HG03565 (cell line): ENCODE data around the gene MEGF6.
A peak's percentile ranks its signal among the peaks of the same experiment; 100 is the strongest.
"Not testable (repeated sequence)": the region's sequence is repeated elsewhere in the genome, so short reads cannot be mapped to it uniquely, and the experiment has no call there.

Experiments
- ATAC-seq: cut with Tn5 transposase; IDR thresholded peaks from one replicate; pipeline ENCODE4 v1.9.1; 2021; ENCODE audit warnings: mild to moderate bottlenecking, moderate library complexity; ENCODE audit not compliant: unreplicated experiment

MEGF6 gene

DNA sequence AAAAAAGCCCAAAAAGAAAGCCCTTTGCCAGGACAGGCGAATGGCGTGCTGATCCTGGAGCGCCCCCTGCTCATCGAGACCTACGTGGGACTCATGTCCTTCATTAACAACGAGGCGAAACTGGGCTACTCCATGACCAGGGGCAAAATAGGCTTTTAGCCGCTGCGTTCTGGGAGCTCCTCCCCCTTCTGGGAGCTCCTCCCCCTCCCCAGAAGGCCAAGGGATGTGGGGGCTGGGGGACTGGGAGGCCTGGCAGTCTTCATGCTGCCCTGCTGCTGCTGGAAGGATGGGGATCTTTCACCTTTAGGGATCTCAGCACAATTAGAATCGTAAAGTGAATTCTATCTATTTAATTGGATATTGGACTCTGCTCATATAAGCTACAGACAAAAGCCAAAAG is 17.1 kb upstream of the MEGF6 start:
- ATAC-seq = no peak

- no peak for ATAC-seq
Measured at GRCh38 chr1:3627515-3628253, 16.4 kb upstream of the MEGF6 start.

GRCh38 chr1:3626025-3626424 is 14.7 kb upstream of the MEGF6 start:
- ATAC-seq = no peak

- ATAC-seq = no peak
Measured at GRCh38 chr1:3625151-3625907, 14.0 kb upstream of the MEGF6 start.

DNA sequence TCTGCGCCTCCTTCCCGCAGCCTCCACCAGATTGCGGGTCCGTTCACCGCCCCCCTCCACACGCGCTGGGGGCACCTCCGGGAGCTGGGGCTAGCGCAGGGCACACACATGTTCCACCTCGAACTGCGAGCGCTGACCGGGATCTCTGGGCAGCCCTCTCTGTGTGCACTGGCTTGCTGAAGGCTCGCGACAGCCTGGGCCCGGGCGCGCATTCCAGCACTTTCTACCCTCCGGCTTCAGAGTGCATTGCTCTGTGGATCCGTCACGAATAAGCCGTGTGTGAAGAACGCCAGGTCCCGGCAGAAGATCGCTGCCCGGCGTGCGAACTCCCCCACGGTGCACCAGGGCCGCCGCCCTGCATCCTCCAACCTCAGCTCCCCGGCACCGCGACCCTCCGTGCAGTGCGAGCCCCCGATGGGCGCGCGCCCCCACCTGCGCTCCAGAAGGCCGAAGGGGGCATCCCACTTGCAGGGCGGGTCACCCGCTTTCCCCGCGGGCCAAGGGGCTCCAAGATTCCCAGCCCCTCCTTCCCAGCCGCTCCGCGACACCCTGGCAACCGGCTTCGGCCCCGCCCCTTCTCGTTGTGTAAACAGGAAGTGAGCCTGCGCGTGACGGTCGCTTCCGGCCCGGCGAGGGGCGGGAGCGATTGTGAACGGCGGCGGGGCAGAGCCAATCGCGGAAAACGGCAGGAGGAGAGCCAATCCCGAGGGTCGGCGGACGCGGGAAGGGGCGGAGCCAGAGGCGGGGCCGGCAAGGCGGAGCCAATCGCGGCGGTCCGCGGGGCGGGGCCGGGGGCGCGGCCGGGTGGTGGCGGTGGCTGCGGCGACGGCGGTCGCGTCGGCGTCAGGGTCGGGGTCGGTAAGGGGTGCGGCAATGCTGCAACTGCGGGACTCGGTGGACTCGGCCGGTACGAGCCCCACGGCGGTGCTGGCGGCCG is 13.2 kb upstream of the MEGF6 start, which contains the start of gene TPRG1L:
TSS of gene TPRG1L (plus strand) at position 816 of the 937 bp plus-strand sequence. CDS start at position 874, 58 bp downstream.
- ATAC-seq = peak; percentile 92

DNA sequence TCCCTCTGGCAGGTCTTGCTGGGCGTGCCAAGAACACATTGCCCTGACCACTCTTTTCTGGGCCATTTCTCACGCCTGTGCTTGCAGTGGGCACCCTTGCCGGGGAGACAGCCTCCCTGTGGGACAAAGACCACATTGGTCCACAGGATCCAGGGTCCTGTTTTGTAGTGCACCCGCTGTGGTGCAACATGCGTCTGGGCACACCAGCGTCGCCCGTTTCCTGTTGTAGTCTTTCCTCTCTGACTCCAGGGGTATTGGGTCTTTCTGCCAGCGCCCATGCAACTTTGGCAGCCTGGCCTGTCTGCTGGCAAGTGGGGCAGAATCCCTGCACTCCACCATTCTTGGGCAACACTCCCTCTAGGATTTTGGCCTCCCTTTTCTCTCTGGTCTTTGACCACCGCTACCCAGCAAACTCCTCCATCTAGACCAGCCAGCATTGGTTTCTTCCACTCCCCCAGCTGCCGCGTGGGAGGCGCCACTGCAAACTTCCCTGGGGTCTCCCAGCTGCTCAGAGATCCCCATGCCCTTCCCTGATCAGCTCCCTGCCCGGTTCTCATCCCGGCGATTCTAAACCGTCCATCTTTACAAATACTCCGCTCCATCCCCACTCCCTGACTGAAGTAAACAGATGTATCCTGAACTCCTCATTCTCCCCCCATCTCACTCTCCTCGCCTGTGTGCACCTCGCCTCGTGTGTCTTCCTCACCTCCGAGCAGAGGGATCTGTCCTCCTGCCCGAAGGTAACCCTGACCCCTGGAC is 12.3 kb upstream of the MEGF6 start:
- ATAC-seq = no peak

DNA sequence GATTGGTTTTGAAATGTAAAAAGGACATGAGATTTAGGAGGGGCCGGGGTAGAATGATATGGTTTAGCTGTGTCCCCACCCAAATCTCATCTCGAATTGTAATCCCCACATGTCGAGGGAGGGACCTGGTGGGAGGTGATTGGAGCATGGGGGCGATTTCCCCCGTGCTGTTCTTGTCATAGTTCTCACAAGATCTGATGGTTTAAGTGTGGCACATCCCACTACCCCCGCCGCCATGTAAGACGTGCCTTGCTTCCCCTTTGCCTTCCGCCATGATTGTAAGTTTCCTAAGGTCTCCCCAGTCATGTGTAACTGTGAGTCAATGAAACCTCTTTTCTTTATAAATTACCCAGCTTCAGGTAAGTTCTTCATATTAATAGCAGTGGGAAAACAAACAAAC is 10.8 kb upstream of the MEGF6 start:
- ATAC-seq = not testable (repeated sequence)

GRCh38 chr1:3621151-3621671 is 9.9 kb upstream of the MEGF6 start:
- ATAC-seq = not testable (repeated sequence)

- no peak for ATAC-seq
Measured at GRCh38 chr1:3620708-3621107, 9.4 kb upstream of the MEGF6 start.

GRCh38 chr1:3618881-3619671 is 7.8 kb upstream of the MEGF6 start:
- no peak for ATAC-seq

GRCh38 chr1:3618531-3618880 is 7.2 kb upstream of the MEGF6 start:
- ATAC-seq = no peak

DNA sequence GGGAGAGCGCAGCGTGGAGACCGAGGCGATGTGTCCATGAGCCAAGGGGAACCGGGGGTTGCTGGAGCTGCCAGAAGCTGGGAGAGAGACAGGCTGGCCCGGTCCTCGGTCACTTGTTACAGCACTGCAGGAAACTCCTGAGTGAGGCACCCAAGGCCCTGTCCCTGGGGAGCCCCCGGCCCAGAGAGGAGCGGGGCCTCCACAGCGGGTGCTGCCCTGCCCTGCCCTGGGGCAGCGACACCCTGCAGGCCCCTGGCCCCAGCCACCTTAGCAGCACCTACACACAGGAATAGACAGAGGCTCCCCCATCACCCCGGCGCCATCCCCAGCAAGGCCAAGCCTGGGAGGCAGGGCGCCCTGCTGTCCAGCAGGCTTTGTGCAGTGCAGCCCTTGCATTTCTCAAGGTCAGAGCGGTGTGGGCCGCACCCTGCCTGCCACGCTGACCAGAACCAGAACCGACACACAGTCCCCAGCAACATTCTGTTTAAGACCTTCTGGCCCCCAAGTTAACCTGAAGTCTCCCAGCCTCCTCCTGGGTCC is 6.6 kb upstream of the MEGF6 start:
- ATAC-seq = no peak

- no peak for ATAC-seq
Measured at GRCh38 chr1:3616861-3617260, 5.6 kb upstream of the MEGF6 start.

DNA sequence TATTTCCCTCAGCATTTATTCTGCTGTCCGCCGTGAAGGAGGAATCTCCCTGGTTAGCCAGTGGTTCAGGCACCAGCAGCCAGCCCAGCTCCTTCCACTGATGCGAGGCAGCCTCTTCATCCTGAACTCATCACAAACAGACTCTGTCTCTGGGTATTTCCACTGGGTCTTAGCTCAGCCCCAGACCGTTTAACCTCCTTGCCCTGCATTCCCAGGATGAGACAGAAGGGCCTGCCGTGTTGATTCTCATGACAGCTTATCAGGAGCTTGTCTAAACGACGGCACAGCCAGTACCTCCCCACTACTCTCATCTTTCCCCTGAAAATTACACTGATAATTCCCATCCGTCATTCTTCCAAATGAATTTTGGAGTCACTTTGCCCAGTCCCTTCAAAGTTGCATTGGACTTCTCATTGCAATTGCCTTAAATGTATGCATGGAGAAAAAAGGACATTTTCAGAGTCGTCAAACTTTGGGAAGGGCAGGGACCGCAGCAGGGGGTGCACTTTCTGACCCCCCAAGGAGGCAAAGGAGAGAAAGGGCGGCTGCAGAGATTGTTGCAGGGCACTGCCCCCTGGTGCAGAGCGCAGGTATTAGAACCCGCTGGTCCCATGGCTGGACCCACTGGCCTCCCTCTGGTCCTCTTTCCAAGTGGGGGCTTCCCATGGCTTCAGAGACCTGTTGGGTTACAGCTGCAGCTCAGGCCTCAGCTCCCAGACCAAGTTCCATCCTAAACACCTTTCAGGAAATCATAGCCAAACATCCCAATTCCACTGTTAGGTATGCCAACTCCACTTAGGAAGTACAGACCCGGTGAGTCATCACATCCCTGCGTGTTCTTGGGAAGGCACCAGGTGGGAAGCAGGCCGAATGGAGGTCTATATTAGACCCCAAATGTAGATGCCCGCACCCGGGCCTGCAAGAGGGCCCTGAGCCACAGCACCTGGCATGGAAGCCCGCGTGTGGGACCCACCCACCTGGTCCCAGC is 3.7 kb upstream of the MEGF6 start:
- no peak for ATAC-seq

- no peak for ATAC-seq
Measured at GRCh38 chr1:3612123-3612522, 815 bp upstream of the MEGF6 start.

DNA sequence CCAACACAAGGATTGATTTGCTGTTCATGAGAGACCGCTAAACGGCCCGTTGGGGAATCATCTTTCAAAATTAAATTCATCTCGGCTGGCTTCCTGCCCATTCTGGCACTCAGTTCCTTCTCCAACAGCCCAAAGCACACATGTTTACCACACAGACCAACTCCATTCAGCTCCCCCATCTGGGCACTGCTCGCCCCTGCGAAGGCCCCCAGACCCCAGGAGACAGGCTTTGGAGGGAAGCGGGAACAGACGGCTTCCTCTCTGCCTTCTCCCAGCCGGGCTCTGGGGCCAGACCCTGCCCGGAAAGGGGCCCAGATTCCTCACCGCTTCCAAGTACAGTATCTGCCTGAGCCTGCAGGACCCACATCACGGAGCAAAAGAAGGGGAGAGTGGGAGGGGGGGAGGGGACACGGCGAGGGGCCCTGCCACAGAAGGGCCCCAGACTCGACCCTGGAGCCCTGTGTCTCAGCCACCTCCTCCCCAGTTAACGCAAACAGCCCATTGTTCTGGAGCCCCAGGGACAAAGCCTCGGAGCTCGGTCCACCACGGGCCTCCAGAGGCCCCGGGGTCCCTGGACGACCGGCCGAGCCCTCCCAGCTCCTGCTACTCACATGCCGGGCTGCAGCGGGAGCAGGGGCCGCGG is 660 bp downstream of the MEGF6 start:
- ATAC-seq = no peak

- no peak for ATAC-seq
Measured at GRCh38 chr1:3609769-3610526, 1.4 kb downstream of the MEGF6 start.
